GM04504 (cell line): ENCODE measurements around the gene USP3.

Source experiments
- DNase-seq: peaks from one replicate; pipeline ENCODE4 v3.0.0-alpha.2; 2012; ENCODE audit warnings: low read depth

Gene USP3

GRCh38 chr15:63504247-63504978, at the start of gene USP3:
USP3 (plus strand) TSS chr15:63504593; CDS start chr15:63504740, 147 bp downstream.
- DNase-seq: peak; percentile 93

- no peak for DNase-seq
These were observed 48.1 kb upstream of the USP3 start for GRCh38 chr15:63456258-63456657.

- DNase-seq: no peak
These were observed 47.0 kb upstream of the USP3 start for GRCh38 chr15:63457379-63457778.

GRCh38 chr15:63458026-63458425, 46.4 kb upstream of the USP3 start:
- DNase-seq: no peak

GRCh38 chr15:63458794-63459395, 45.5 kb upstream of the USP3 start:
- no peak for DNase-seq

GRCh38 chr15:63460210-63461155, 43.9 kb upstream of the USP3 start:
- DNase-seq: no peak

GRCh38 chr15:63461230-63461985, 43.0 kb upstream of the USP3 start:
- DNase-seq: no peak

- DNase-seq: no peak
These were observed 42.3 kb upstream of the USP3 start for GRCh38 chr15:63462088-63462487.

- DNase-seq: no peak
These were observed 41.4 kb upstream of the USP3 start for GRCh38 chr15:63463036-63463435.

- no peak for DNase-seq
These were observed 40.6 kb upstream of the USP3 start for GRCh38 chr15:63463793-63464192.

GRCh38 chr15:63465104-63465503, 39.3 kb upstream of the USP3 start:
- peak; percentile 56 for DNase-seq

GRCh38 chr15:63466378-63467192, 37.8 kb upstream of the USP3 start:
- DNase-seq: no peak

- no peak for DNase-seq
These were observed 35.2 kb upstream of the USP3 start for GRCh38 chr15:63469190-63469589.

- DNase-seq: no peak
These were observed 34.4 kb upstream of the USP3 start for GRCh38 chr15:63469984-63470383.

GRCh38 chr15:63473007-63473748, 31.2 kb upstream of the USP3 start:
- no peak for DNase-seq

GRCh38 chr15:63473749-63473998, 30.7 kb upstream of the USP3 start:
- DNase-seq: no peak

GRCh38 chr15:63473999-63474809, 30.2 kb upstream of the USP3 start:
- DNase-seq: no peak

- DNase-seq: no peak
These were observed 29.5 kb upstream of the USP3 start for GRCh38 chr15:63474810-63475316.

GRCh38 chr15:63475707-63476106, 28.7 kb upstream of the USP3 start:
- no peak for DNase-seq

GRCh38 chr15:63476229-63476632, 28.2 kb upstream of the USP3 start:
- DNase-seq: peak; percentile 93
